ENCODE results near the gene CDKAL1.

CDKAL1 gene

GRCh38 chr6:20814494-20814893 lies 280.2 kb downstream of the CDKAL1 start:
- Histone ChIP-seq H3K27ac (ENCODE audit: low read length) (no peak overlapping the region), H3K36me3 (ENCODE audit: insufficient read depth, low read length) (no peaks in the 10 kb centered on the region), H2AFZ (ENCODE audit: low read depth, low read length) (no peak overlapping the region), H3K79me2 (ENCODE audit: insufficient read depth, low read length) (no peaks in the 10 kb centered on the region), H3K27me3 (ENCODE audit: insufficient read depth, low read length, poor library complexity) (no peaks in the 10 kb centered on the region), H3K4me1 (ENCODE audit: insufficient read depth, low read length) (no peaks in the 10 kb centered on the region), H3K9ac (ENCODE audit: low read depth, low read length) (no peak overlapping the region), H3K4me2 (ENCODE audit: insufficient read depth, low read length) (no peak overlapping the region), H3K4me3 (ENCODE audit: low read depth in 1 of 2, low read length in 2 of 2) (no peak overlapping the region), H3K9me3 (ENCODE audit: insufficient read depth, low read length, severe bottlenecking) (peaks cover 2% of the 10 kb centered on the region), H4K20me1 (ENCODE audit: insufficient read depth, low read length) (no peaks in the 10 kb centered on the region)
- DNase-seq (no peak), ATAC-seq (ENCODE audit: insufficient read depth, low read depth) (no peak)
- TF ChIP-seq EZH2 (IDR thresholded peaks at IDR 0.05; ENCODE audit: borderline replicate concordance, low read depth, low read length, severe bottlenecking) = no peak
- TF ChIP-seq CTCF (IDR thresholded peaks at IDR 0.05; ENCODE audit: borderline replicate concordance, extremely low read depth, low read length, poor library complexity, severe bottlenecking) = no peak

GRCh38 chr6:20816126-20816525 lies 281.9 kb downstream of the CDKAL1 start:
- H3K9ac ChIP-seq (ENCODE audit: low read depth, low read length) = no peak overlapping the region
- H4K20me1 ChIP-seq (ENCODE audit: insufficient read depth, low read length) = no peaks in the 10 kb centered on the region
- DNase-seq = no peak
- TF ChIP-seq EZH2 (IDR thresholded peaks at IDR 0.05; ENCODE audit: borderline replicate concordance, low read depth, low read length, severe bottlenecking) = no peak
- no peak for TF ChIP-seq CTCF (IDR thresholded peaks at IDR 0.05; ENCODE audit: borderline replicate concordance, extremely low read depth, low read length, poor library complexity, severe bottlenecking)
- no peak overlapping the region for H3K4me3 ChIP-seq (ENCODE audit: low read depth in 1 of 2, low read length in 2 of 2)
- ATAC-seq (ENCODE audit: insufficient read depth, low read depth) = no peak
- H3K4me2 ChIP-seq (ENCODE audit: insufficient read depth, low read length) = no peak overlapping the region
- H3K27me3 ChIP-seq (ENCODE audit: insufficient read depth, low read length, poor library complexity) = no peaks in the 10 kb centered on the region
- peaks cover 2% of the 10 kb centered on the region for H3K9me3 ChIP-seq (ENCODE audit: insufficient read depth, low read length, severe bottlenecking)
- H3K27ac ChIP-seq (ENCODE audit: low read length) = no peak overlapping the region
- H2AFZ ChIP-seq (ENCODE audit: low read depth, low read length) = no peak overlapping the region
- no peaks in the 10 kb centered on the region for H3K79me2 ChIP-seq (ENCODE audit: insufficient read depth, low read length)
- H3K36me3 ChIP-seq (ENCODE audit: insufficient read depth, low read length) = no peaks in the 10 kb centered on the region
- no peaks in the 10 kb centered on the region for H3K4me1 ChIP-seq (ENCODE audit: insufficient read depth, low read length)

GRCh38 chr6:20817806-20818320 lies 283.6 kb downstream of the CDKAL1 start:
- H4K20me1 ChIP-seq (ENCODE audit: insufficient read depth, low read length) = no peaks in the 10 kb centered on the region
- H3K4me1 ChIP-seq (ENCODE audit: insufficient read depth, low read length) = no peaks in the 10 kb centered on the region
- no peaks in the 10 kb centered on the region for H3K27me3 ChIP-seq (ENCODE audit: insufficient read depth, low read length, poor library complexity)
- no peak overlapping the region for H3K4me3 ChIP-seq (ENCODE audit: low read depth in 1 of 2, low read length in 2 of 2)
- no peak overlapping the region for H3K4me2 ChIP-seq (ENCODE audit: insufficient read depth, low read length)
- TF ChIP-seq EZH2 (IDR thresholded peaks at IDR 0.05; ENCODE audit: borderline replicate concordance, low read depth, low read length, severe bottlenecking) (no peak), CTCF (IDR thresholded peaks at IDR 0.05; ENCODE audit: borderline replicate concordance, extremely low read depth, low read length, poor library complexity, severe bottlenecking) (no peak)
- no peaks in the 10 kb centered on the region for H3K79me2 ChIP-seq (ENCODE audit: insufficient read depth, low read length)
- no peak overlapping the region for H3K9ac ChIP-seq (ENCODE audit: low read depth, low read length)
- H3K36me3 ChIP-seq (ENCODE audit: insufficient read depth, low read length) = no peaks in the 10 kb centered on the region
- DNase-seq (no peak), ATAC-seq (ENCODE audit: insufficient read depth, low read depth) (no peak)
- H3K9me3 ChIP-seq (ENCODE audit: insufficient read depth, low read length, severe bottlenecking) = peaks cover 2% of the 10 kb centered on the region
- H3K27ac ChIP-seq (ENCODE audit: low read length) = no peak overlapping the region
- no peak overlapping the region for H2AFZ ChIP-seq (ENCODE audit: low read depth, low read length)

All from DND-41 (cell line).